IPS-NIHi7 (cell line): ENCODE measurements around the gene TBC1D22A.
A peak's percentile ranks its signal among the peaks of the same experiment; 100 is the strongest.

Source experiments
- DNase-seq: peaks from one replicate; pipeline ENCODE4 v3.0.0; 2012; ENCODE audit warnings: mixed read lengths; ENCODE audit errors: extremely low spot score

The TBC1D22A gene

GRCh38 chr22:47190957-47191670, 428.7 kb downstream of the TBC1D22A start:
- DNase-seq, result no peak

- DNase-seq, result no peak
Observed at GRCh38 chr22:47191671-47192650, 429.5 kb downstream of the TBC1D22A start.

- peak; percentile 55 for DNase-seq
Observed at GRCh38 chr22:47192651-47193437, 430.4 kb downstream of the TBC1D22A start.

- DNase-seq, result no peak
Observed at GRCh38 chr22:47193606-47194329, 431.3 kb downstream of the TBC1D22A start.

- DNase-seq, result no peak
Observed at GRCh38 chr22:47194476-47195155, 432.2 kb downstream of the TBC1D22A start.

GRCh38 chr22:47195156-47195483, 432.7 kb downstream of the TBC1D22A start:
- DNase-seq, result no peak

GRCh38 chr22:47195484-47196165, 433.2 kb downstream of the TBC1D22A start:
- no peak for DNase-seq

GRCh38 chr22:47196166-47196849, 433.9 kb downstream of the TBC1D22A start:
- DNase-seq, result no peak

GRCh38 chr22:47196881-47197772, 434.7 kb downstream of the TBC1D22A start:
- DNase-seq, result no peak

- no peak for DNase-seq
Observed at GRCh38 chr22:47197773-47198500, 435.5 kb downstream of the TBC1D22A start.

- DNase-seq, result no peak
Observed at GRCh38 chr22:47198801-47199251, 436.4 kb downstream of the TBC1D22A start.

- no peak for DNase-seq
Observed at GRCh38 chr22:47199261-47199978, 437.0 kb downstream of the TBC1D22A start.

GRCh38 chr22:47199979-47200272, 437.5 kb downstream of the TBC1D22A start:
- no peak for DNase-seq

GRCh38 chr22:47200273-47201051, 438.0 kb downstream of the TBC1D22A start:
- no peak for DNase-seq

GRCh38 chr22:47201186-47201995, 438.9 kb downstream of the TBC1D22A start:
- no peak for DNase-seq
